Effector CD4-positive, alpha-beta T cell (primary cell): ENCODE results near the gene RNF180.
"Not testable (repeated sequence)": the region's sequence is repeated elsewhere in the genome, so short reads cannot be mapped to it uniquely, and the experiment has no call there.

ENCODE experiments used
- DNase-seq: peaks from one replicate; pipeline ENCODE4 v3.0.0-alpha.2; 2020

The RNF180 gene

DNA sequence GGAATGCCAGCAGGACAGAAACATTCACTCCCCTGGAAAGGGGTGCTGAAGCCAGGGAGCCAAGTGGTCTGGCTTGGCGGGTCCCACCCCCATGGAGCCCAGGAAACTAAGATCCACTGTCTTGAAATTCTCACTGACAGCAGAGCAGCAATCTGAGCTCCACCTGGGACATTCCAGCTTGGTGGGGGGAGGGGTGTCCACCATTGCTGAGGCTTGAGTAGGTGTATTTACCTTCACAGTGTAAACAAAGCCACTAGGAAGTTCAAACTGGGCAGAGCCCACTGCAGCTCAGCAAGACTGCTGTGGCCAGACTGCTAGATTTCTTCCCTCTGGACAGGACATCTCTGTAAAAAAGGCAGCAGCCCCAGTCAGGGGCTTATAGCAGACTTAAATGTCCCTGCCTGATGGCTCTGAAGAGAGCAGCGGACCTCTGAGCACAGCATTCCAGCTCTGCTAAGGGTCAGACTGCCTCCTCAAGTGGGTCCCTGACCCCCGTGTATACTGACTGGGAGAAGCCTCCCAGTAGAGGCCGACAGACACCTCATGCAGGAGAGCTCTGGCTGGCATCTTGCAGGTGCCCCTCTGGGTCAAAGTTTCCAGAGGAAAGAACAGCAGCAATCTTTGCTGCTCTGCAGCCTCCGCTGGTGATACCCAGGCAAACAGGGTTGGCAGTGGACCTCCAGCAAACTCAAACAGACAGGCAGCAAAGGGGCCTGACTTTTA, 241.6 kb downstream of the RNF180 start:
- not testable (repeated sequence) for DNase-seq

DNA sequence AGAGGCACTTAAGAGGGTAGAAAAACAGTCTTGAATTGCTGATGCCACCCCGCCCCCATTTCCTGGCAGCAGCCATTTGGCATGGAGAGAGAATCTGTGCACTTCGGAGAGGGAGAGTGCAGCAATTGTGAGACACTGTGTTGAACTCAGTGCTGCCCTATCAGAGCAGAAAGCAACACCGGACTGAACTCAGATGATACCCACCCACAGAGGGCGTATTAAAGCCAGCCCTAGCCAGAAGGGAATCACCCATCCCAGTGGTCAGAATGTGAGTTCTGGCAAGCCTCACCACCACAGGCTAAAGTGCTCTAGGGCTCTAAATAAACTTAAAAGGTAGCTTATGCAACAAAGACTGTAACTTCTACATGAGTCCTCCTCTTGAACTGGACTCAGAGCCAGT, 251.7 kb downstream of the RNF180 start:
- no peak for DNase-seq

DNA sequence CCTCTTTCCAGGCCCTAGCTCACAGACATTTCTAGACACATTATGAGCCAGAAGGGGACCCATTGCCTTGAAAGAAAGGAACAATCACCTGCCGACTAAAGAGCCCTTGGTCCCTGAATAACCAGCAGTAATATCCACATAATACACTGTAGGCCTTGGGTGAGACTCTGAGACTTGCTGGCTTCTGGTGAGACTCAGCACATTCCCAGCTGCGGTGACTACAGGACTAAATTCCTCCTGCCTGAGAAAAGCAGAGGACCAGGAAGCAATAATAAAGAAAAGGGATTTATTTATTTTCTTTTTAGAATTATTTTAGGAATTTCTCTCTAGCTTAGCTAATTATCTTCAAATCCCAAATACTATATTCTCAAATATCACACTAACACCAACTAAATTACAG, 252.4 kb downstream of the RNF180 start:
- no peak for DNase-seq
